Measurements from ENCODE around the gene SMIM13.

GRCh38 chr6:11098004-11098403, 4.4 kb downstream of the SMIM13 start:
- no peak for TF ChIP-seq POLR2A (IDR thresholded peaks at IDR 0.05; ENCODE audit: low read depth, low read length)
- TF ChIP-seq POLR2AphosphoS5 (IDR thresholded peaks at IDR 0.05; ENCODE audit: low read depth, low read length) = no peak
- TF ChIP-seq PAX5 (IDR thresholded peaks at IDR 0.05; ENCODE audit: insufficient read depth, low read length, severe bottlenecking) = no peak
- TF ChIP-seq TAF1 (IDR thresholded peaks at IDR 0.05; ENCODE audit: low read depth, low read length) = no peak
- no peak for TF ChIP-seq SPI1 (IDR thresholded peaks at IDR 0.05; ENCODE audit: low read depth, low read length)
- no peak for TF ChIP-seq POU2F2 (IDR thresholded peaks at IDR 0.05; ENCODE audit: low read depth, low read length)

Measured in GM12891 (cell line).